Gastrocnemius medialis (tissue), 4 donors: ENCODE measurements around the gene SMARCC1. TPM values are rescaled to one million over a fixed set of nuclear protein-coding genes. Genes with fewer than 3 reads are reported as not detected.

Source experiments
- ATAC-seq, 2 donors: fragments of 150-250 bp; one replicate each; pipeline ENCODE4 v1.9.1; 2016
- DNase-seq, 2 donors: peaks; one replicate each; pipeline ENCODE4 v3.0.0-alpha.2; 2019
- H3K27ac ChIP-seq, 4 donors: fragments of 200-600 bp; sonication (generic); 1 replicate in 1 of 4; 2 replicates in 3 of 4; pipeline ENCODE4 v1.5.1; 2016 to 2018; ENCODE audit warnings: mild to moderate bottlenecking in 2 of 4, moderate library complexity in 1 of 4
- H3K27me3 ChIP-seq, 3 donors: fragments of 200-600 bp; sonication (generic) in 2 of 3; 1 replicate in 1 of 3; 2 replicates in 2 of 3; pipeline versions ENCODE4 v1.5.1 to v1.6.0; 2016 to 2019; ENCODE audit warnings: mild to moderate bottlenecking in 1 of 3, moderate library complexity in 1 of 3
- H3K36me3 ChIP-seq, 2 donors: fragments of 200-600 bp; sonication (generic) in 1 of 2; one replicate each; pipeline ENCODE4 v1.5.1; 2017 to 2018
- H3K4me1 ChIP-seq, 2 donors: fragments of 200-600 bp; sonication (generic) in 1 of 2; one replicate each; pipeline ENCODE4 v1.5.1; 2016 to 2017; ENCODE audit warnings: mild to moderate bottlenecking in 2 of 2
- H3K4me3 ChIP-seq, 4 donors: fragments of 200-600 bp; sonication (generic) in 3 of 4; 1 replicate in 1 of 4; 2 replicates in 3 of 4; pipeline ENCODE4 v1.5.1; 2016 to 2019; ENCODE audit warnings: mild to moderate bottlenecking in 2 of 4
- H3K9me3 ChIP-seq, 3 donors: fragments of 200-600 bp; sonication (generic) in 2 of 3; 1 replicate in 1 of 3; 2 replicates in 2 of 3; pipeline ENCODE4 v1.5.1; 2016 to 2019
- CTCF ChIP-seq, 5 experiments: fragments of 450-650 bp in 3 of 5; fragments of 200-600 bp in 2 of 5; sonication (generic) in 2 of 5; IDR thresholded peaks in 4 of 5; conservative IDR thresholded peaks in 1 of 5; 1 replicate in 4 of 5; 2 replicates in 1 of 5; pipeline ENCODE4 v1.5.1; 2016 to 2019; ENCODE audit warnings: antibody characterized with exemption in 5 of 5, mild to moderate bottlenecking in 3 of 5, moderate library complexity in 3 of 5
- POLR2A ChIP-seq, 2 donors: fragments of 450-650 bp; IDR thresholded peaks; one replicate each; pipeline ENCODE4 v1.6.1; 2017; ENCODE audit warnings: antibody characterized with exemption in 2 of 2, mild to moderate bottlenecking in 2 of 2, moderate library complexity in 2 of 2
- in situ Hi-C, 4 donors: fragments of 200-750 bp; cut with MboI; loops; one replicate each; pipeline versions ENCODE4 v1.15.0 to v1.8.0; 2017; ENCODE audit warnings: low sequenced_read_pairs in 4 of 4
- intact Hi-C: fragments of 100-400 bp; cut with DNase I; formaldehyde crosslinking; loops from one replicate; pipeline ENCODE4 v1.15.1; 2023; ENCODE audit warnings: low total_unique reads
- total RNA-seq, 4 donors: library from RNA; depleted of rRNA; stranded (reverse); fragments of >200 nt; gene quantifications; one replicate each; pipeline versions ENCODE4 v1.1.0 to v1.2.3, GENCODE V29; 2016

SMARCC1 gene
- total RNA-seq, 4 donors from 2014 or later, result 24.5 to 32.1 (median 28.1) TPM

- in situ Hi-C loops, result no loop called here
- TF ChIP-seq CTCF (IDR thresholded peaks at IDR 0.05 in 4 of 5, conservative IDR thresholded peaks at IDR 0.05 in 1 of 5) (no peak), POLR2A (IDR thresholded peaks at IDR 0.05) (no peak)
- Histone ChIP-seq H3K4me1 (no peaks in the 10 kb centered on the region), H3K9me3 (no peaks in the 10 kb centered on the region), H3K27ac (no peak overlapping the region), H3K36me3 (peaks cover 0 to 48% of the 10 kb centered on the region in 2 donors), H3K4me3 (no peak overlapping the region), H3K27me3 (no peaks in the 10 kb centered on the region)
- DNase-seq, result no peak
- ATAC-seq, result no peak
- intact Hi-C loops, result no loop called here
Observed at GRCh38 chr3:47590216-47590615, 191.5 kb downstream of the SMARCC1 start.

GRCh38 chr3:47588587-47588986, 193.1 kb downstream of the SMARCC1 start:
- Histone ChIP-seq H3K4me3 (no peak overlapping the region), H3K4me1 (no peaks in the 10 kb centered on the region), H3K27ac (no peak overlapping the region), H3K9me3 (no peaks in the 10 kb centered on the region), H3K36me3 (peaks cover 0 to 42% of the 10 kb centered on the region in 2 donors), H3K27me3 (no peaks in the 10 kb centered on the region)
- in situ Hi-C loops, result no loop called here
- intact Hi-C loops, result no loop called here
- ATAC-seq (no peak), DNase-seq (no peak)
- no peak for TF ChIP-seq POLR2A (IDR thresholded peaks at IDR 0.05)
- no peak for TF ChIP-seq CTCF (IDR thresholded peaks at IDR 0.05 in 4 of 5, conservative IDR thresholded peaks at IDR 0.05 in 1 of 5)

- intact Hi-C loops, result no loop called here
- DNase-seq, result no peak
Observed at GRCh38 chr3:47588053-47588452, 193.6 kb downstream of the SMARCC1 start.

GRCh38 chr3:47586746-47587145, 194.9 kb downstream of the SMARCC1 start:
- no peak for TF ChIP-seq CTCF (IDR thresholded peaks at IDR 0.05 in 4 of 5, conservative IDR thresholded peaks at IDR 0.05 in 1 of 5)
- no peak for TF ChIP-seq POLR2A (IDR thresholded peaks at IDR 0.05)
- no peak overlapping the region for H3K4me3 ChIP-seq
- H3K4me1 ChIP-seq, result peaks cover 0 to 3% of the 10 kb centered on the region in 2 donors
- no peak for DNase-seq
- H3K27ac ChIP-seq, result no peak overlapping the region
- H3K36me3 ChIP-seq, result peaks cover 0 to 42% of the 10 kb centered on the region in 2 donors
- H3K27me3 ChIP-seq, result no peaks in the 10 kb centered on the region
- H3K9me3 ChIP-seq, result no peaks in the 10 kb centered on the region
- intact Hi-C loops (no loop called here), in situ Hi-C loops (no loop called here)
- ATAC-seq, result no peak

More at GRCh38 chr3:47588053-47588452, 193.6 kb downstream of the SMARCC1 start:
- no peak for TF ChIP-seq POLR2A (IDR thresholded peaks at IDR 0.05)
- TF ChIP-seq CTCF (IDR thresholded peaks at IDR 0.05 in 4 of 5, conservative IDR thresholded peaks at IDR 0.05 in 1 of 5), result no peak
- no peaks in the 10 kb centered on the region for H3K9me3 ChIP-seq
- H3K4me1 ChIP-seq, result peaks cover 0 to 3% of the 10 kb centered on the region in 2 donors
- no peaks in the 10 kb centered on the region for H3K27me3 ChIP-seq
- no peak overlapping the region for H3K27ac ChIP-seq
- no peak for ATAC-seq
- no peak overlapping the region for H3K4me3 ChIP-seq
- H3K36me3 ChIP-seq, result peaks cover 0 to 42% of the 10 kb centered on the region in 2 donors
- in situ Hi-C loops, result no loop called here
